SU-DHL-6 (cell line): ENCODE results near the gene KCNN3.

Source experiments
- CTCF ChIP-seq: fragments of 200-600 bp; sonication (generic); IDR thresholded peaks from one replicate; pipeline ENCODE4 v1.5.1; 2017; ENCODE audit warnings: antibody characterized with exemption, mild to moderate bottlenecking, low read length, moderate library complexity; ENCODE audit not compliant: insufficient read depth, poor library complexity, severe bottlenecking
- EZH2phosphoT487 ChIP-seq: fragments of 200-600 bp; sonication (generic), shearing (Covaris generic); conservative IDR thresholded peaks from 2 replicates; pipeline ENCODE4 v1.6.1; 2018; ENCODE audit warnings: mild to moderate bottlenecking, antibody characterized with exemption, low read length, moderate library complexity, mixed read lengths

- TF ChIP-seq CTCF (no peak), EZH2phosphoT487 (no peak)
Measured at GRCh38 chr1:154743526-154744036, 126.5 kb downstream of the KCNN3 start.
